OCI-LY3 (cell line): ENCODE results near the gene RAB4B.
"Not testable (repeated sequence)": the region's sequence is repeated elsewhere in the genome, so short reads cannot be mapped to it uniquely, and the experiment has no call there.

Experiments used
- H2AFZ ChIP-seq: fragments of 200-600, 300-600 bp; shearing (Covaris generic); 2 replicates; pipeline ENCODE4 v1.6.0; 2014; ENCODE audit warnings: antibody characterized with exemption, low read depth, low read length
- H3K27ac ChIP-seq: fragments of 200-600, 300-600 bp; sonication (generic); 2 replicates; pipeline ENCODE4 v1.5.1; 2014; ENCODE audit warnings: mild to moderate bottlenecking, low read length, moderate library complexity, mixed read lengths
- H3K27me3 ChIP-seq: fragments of 200-600, 300-600 bp; sonication (generic); 2 replicates; pipeline ENCODE4 v1.6.1; 2014; ENCODE audit warnings: low read depth, low read length, mixed read lengths
- H3K36me3 ChIP-seq: fragments of 200-600, 300-600 bp; sonication (generic); replicated peaks from 2 replicates; pipeline ENCODE3; 2014; ENCODE audit warnings: low read depth, low read length, mixed read lengths
- H3K4me1 ChIP-seq: fragments of 300-600, 200-600 bp; sonication (generic); 2 replicates; pipeline ENCODE4 v1.6.1; 2014; ENCODE audit warnings: low read length, mixed read lengths
- H3K4me2 ChIP-seq: fragments of 200-600, 300-600 bp; sonication (generic); 2 replicates; pipeline ENCODE4 v1.6.1; 2014; ENCODE audit warnings: low read length, mixed read lengths
- H3K4me3 ChIP-seq: fragments of 300-600, 200-600 bp; sonication (generic); 2 replicates; pipeline ENCODE4 v1.5.1; 2014; ENCODE audit warnings: antibody characterized with exemption, mild to moderate bottlenecking, low read length, moderate library complexity
- H3K79me2 ChIP-seq: fragments of 300-600, 200-600 bp; shearing (Covaris generic); 2 replicates; pipeline ENCODE4 v1.6.1; 2014; ENCODE audit warnings: mild to moderate bottlenecking, low read length, mixed read lengths
- H3K9ac ChIP-seq: fragments of 300-600, 200-600 bp; shearing (Covaris generic); 2 replicates; pipeline ENCODE4 v1.6.0; 2014; ENCODE audit warnings: mild to moderate bottlenecking, low read length, moderate library complexity
- H3K9me3 ChIP-seq: fragments of 200-600, 300-600 bp; shearing (Covaris generic); 2 replicates; pipeline ENCODE4 v1.6.1; 2014; ENCODE audit warnings: low read length, mixed read lengths; ENCODE audit not compliant: insufficient read depth
- H4K20me1 ChIP-seq: fragments of 200-600, 300-600 bp; sonication (generic); 2 replicates; pipeline ENCODE4 v1.6.1; 2016; ENCODE audit warnings: low read length, mixed read lengths; ENCODE audit not compliant: insufficient read depth
- CTCF ChIP-seq: fragments of 200-600, 300-600 bp; sonication (generic); IDR thresholded peaks from 2 replicates; pipeline ENCODE4 v1.5.1; 2014; ENCODE audit warnings: antibody characterized with exemption, low read length, low read depth
- EZH2phosphoT487 ChIP-seq: fragments of 200-600 bp; shearing (Covaris generic); IDR thresholded peaks from 2 replicates; pipeline ENCODE4 v1.6.1; 2018; ENCODE audit warnings: antibody characterized with exemption, mixed run types, low read depth

Gene RAB4B

GRCh38 chr19:40763963-40764362, 14.1 kb upstream of the RAB4B start:
- Histone ChIP-seq H3K4me3 (no peak overlapping the region), H3K9me3 (no peaks in the 10 kb centered on the region), H2AFZ (no peak overlapping the region), H3K9ac (no peak overlapping the region), H3K4me2 (no peak overlapping the region), H3K27me3 (no peaks in the 10 kb centered on the region), H4K20me1 (peaks cover 52% of the 10 kb centered on the region), H3K36me3 (peaks cover 73% of the 10 kb centered on the region), H3K79me2 (peaks cover 43% of the 10 kb centered on the region), H3K4me1 (0 out of 2 replicates have a peak, but pooled peaks cover 4% of the 10 kb centered on the region), H3K27ac (no peak overlapping the region)
- TF ChIP-seq CTCF (no peak), EZH2phosphoT487 (no peak)

- H4K20me1 ChIP-seq = peaks cover 38% of the 10 kb centered on the region
- not testable (repeated sequence) for H3K4me1 ChIP-seq, H3K4me2 ChIP-seq, H3K9ac ChIP-seq, H3K27me3 ChIP-seq, H3K9me3 ChIP-seq, H3K4me3 ChIP-seq, H3K27ac ChIP-seq, H2AFZ ChIP-seq
- peaks cover 58% of the 10 kb centered on the region for H3K36me3 ChIP-seq
- peaks cover 23% of the 10 kb centered on the region; the same call in 1 of the 2 replicates for H3K79me2 ChIP-seq
Observed at GRCh38 chr19:40766385-40766784, 11.7 kb upstream of the RAB4B start.

- Histone ChIP-seq H3K4me1 (no peaks in the 10 kb centered on the region), H3K27ac (no peak overlapping the region), H3K4me2 (no peak overlapping the region), H3K9ac (no peak overlapping the region), H3K4me3 (no peak overlapping the region), H3K79me2 (0 out of 2 replicates have a peak, but pooled peaks cover under 1% of the 10 kb centered on the region), H3K27me3 (no peaks in the 10 kb centered on the region), H3K9me3 (no peaks in the 10 kb centered on the region), H2AFZ (no peak overlapping the region), H4K20me1 (peaks cover 17% of the 10 kb centered on the region; the same call in 1 of the 2 replicates), H3K36me3 (peaks cover 34% of the 10 kb centered on the region)
- TF ChIP-seq EZH2phosphoT487 (no peak), CTCF (no peak)
Observed at GRCh38 chr19:40768869-40769268, 9.2 kb upstream of the RAB4B start.

GRCh38 chr19:40771101-40771862, 6.8 kb upstream of the RAB4B start:
- H3K9ac ChIP-seq, H3K27me3 ChIP-seq, H3K9me3 ChIP-seq, H3K4me2 ChIP-seq, H3K27ac ChIP-seq, H3K79me2 ChIP-seq, H3K4me3 ChIP-seq, H2AFZ ChIP-seq, H4K20me1 ChIP-seq: not testable (repeated sequence)
- Histone ChIP-seq H3K36me3 (peaks cover 11% of the 10 kb centered on the region), H3K4me1 (peaks cover 12% of the 10 kb centered on the region)

GRCh38 chr19:40774916-40775631, 3.0 kb upstream of the RAB4B start, which contains the start of gene MIA:
Gene MIA (plus strand): TSS chr19:40775521. CDS start chr19:40775543, 22 bp downstream.
- Histone ChIP-seq H3K27ac (no peak within 1 kb of the TSS), H3K79me2 (0 out of 2 replicates have a peak, but pooled peaks cover under 1% of the 10 kb centered on the region), H2AFZ (no peak within 1 kb of the TSS), H4K20me1 (no peaks in the 10 kb centered on the region), H3K36me3 (no peaks in the 10 kb centered on the region), H3K4me2 (0 out of 2 replicates have a peak within 1 kb of the TSS, but pooled peaks have one; percentile 92), H3K9ac (no peak within 1 kb of the TSS), H3K9me3 (no peaks in the 10 kb centered on the region), H3K4me1 (peaks cover 25% of the 10 kb centered on the region), H3K4me3 (no peak within 1 kb of the TSS), H3K27me3 (no peaks in the 10 kb centered on the region)
- no peak for TF ChIP-seq CTCF
- no peak for TF ChIP-seq EZH2phosphoT487
